Breast epithelium (tissue), 3 donors: Measurements from ENCODE around the gene ZNF319.

Experiments
- POLR2A ChIP-seq: fragments of 450-650 bp; IDR thresholded peaks from one replicate; pipeline ENCODE4 v1.6.1; 2016; ENCODE audit warnings: antibody characterized with exemption, mild to moderate bottlenecking, moderate library complexity
- POLR2AphosphoS5 ChIP-seq, 3 donors: sonication (generic); formaldehyde crosslinking; IDR thresholded peaks; one replicate each; pipeline ENCODE4 v1.6.1; 2017; ENCODE audit warnings: antibody characterized with exemption in 3 of 3
- TF ChIP-seq, protein P1 (sequence below), 3 donors: fragments of 450-650 bp; IDR thresholded peaks; one replicate each; pipeline ENCODE4 v1.5.1; 2016 to 2017; ENCODE audit warnings: antibody characterized with exemption in 3 of 3, mild to moderate bottlenecking in 3 of 3, moderate library complexity in 3 of 3

DNA sequence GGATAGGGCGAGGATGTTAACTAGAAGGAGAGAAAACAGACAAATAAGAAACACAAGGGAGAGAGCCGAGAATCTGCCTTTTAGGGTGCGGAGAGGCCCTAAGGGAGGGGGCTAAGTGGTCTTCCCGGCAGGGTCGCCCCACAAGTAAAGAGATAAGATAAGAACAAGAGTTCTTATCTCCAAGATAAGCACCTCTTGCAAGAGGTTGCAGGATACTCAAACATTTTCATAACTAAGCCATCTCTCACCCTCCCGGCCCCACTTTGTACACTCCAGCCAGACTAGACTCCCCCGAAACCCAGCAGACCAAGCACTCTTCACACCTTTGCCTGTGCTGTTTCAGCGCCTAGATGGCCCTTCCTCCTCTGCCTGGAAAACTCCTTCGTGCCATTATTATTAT lies 14.3 kb downstream of the ZNF319 start:
- TF ChIP-seq POLR2AphosphoS5 (IDR thresholded peaks at IDR 0.05) (no peak), POLR2A (no peak)
- TF ChIP-seq, protein P1, sequence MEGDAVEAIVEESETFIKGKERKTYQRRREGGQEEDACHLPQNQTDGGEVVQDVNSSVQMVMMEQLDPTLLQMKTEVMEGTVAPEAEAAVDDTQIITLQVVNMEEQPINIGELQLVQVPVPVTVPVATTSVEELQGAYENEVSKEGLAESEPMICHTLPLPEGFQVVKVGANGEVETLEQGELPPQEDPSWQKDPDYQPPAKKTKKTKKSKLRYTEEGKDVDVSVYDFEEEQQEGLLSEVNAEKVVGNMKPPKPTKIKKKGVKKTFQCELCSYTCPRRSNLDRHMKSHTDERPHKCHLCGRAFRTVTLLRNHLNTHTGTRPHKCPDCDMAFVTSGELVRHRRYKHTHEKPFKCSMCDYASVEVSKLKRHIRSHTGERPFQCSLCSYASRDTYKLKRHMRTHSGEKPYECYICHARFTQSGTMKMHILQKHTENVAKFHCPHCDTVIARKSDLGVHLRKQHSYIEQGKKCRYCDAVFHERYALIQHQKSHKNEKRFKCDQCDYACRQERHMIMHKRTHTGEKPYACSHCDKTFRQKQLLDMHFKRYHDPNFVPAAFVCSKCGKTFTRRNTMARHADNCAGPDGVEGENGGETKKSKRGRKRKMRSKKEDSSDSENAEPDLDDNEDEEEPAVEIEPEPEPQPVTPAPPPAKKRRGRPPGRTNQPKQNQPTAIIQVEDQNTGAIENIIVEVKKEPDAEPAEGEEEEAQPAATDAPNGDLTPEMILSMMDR (IDR thresholded peaks at IDR 0.05): no peak
